Activated CD8-positive, alpha-beta memory T cell treated with anti-CD3 and anti-CD28 coated beads, Interleukin-2, amount 50 U/mL, for 48 hours (primary cell): Measurements from ENCODE around the gene PARP9.
"Not testable (repeated sequence)": the region's sequence is repeated elsewhere in the genome, so short reads cannot be mapped to it uniquely, and the experiment has no call there.

Experiments used
- DNase-seq: peaks from one replicate; pipeline ENCODE4 v3.0.0-alpha.2; 2020

The PARP9 gene

GRCh38 chr3:122516846-122517360, 47.2 kb downstream of the PARP9 start:
- DNase-seq = no peak

- no peak for DNase-seq
Measured at GRCh38 chr3:122515870-122516269, 48.2 kb downstream of the PARP9 start.

DNA sequence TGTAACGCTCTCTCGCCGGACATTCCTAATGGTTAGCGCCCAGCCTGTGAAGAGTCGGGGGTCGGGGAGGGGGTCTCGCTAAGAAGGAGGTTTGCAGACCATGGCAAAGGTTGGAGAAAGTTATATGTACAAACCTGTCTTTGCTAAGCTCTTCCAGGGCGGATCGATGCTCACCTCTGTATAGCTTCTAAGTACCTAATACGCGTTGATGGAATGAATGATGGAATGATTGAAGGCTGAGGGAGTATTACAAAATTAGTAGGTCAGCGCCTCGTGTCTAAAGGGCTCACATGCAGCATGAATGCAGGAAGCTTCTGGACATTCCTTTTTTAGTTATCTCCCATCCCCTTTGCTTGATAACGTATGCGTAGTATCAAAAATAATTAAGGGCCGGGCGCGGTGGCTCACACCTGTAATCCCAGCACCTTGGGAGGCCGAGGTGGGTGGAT, 49.1 kb downstream of the PARP9 start:
- DNase-seq = no peak

DNA sequence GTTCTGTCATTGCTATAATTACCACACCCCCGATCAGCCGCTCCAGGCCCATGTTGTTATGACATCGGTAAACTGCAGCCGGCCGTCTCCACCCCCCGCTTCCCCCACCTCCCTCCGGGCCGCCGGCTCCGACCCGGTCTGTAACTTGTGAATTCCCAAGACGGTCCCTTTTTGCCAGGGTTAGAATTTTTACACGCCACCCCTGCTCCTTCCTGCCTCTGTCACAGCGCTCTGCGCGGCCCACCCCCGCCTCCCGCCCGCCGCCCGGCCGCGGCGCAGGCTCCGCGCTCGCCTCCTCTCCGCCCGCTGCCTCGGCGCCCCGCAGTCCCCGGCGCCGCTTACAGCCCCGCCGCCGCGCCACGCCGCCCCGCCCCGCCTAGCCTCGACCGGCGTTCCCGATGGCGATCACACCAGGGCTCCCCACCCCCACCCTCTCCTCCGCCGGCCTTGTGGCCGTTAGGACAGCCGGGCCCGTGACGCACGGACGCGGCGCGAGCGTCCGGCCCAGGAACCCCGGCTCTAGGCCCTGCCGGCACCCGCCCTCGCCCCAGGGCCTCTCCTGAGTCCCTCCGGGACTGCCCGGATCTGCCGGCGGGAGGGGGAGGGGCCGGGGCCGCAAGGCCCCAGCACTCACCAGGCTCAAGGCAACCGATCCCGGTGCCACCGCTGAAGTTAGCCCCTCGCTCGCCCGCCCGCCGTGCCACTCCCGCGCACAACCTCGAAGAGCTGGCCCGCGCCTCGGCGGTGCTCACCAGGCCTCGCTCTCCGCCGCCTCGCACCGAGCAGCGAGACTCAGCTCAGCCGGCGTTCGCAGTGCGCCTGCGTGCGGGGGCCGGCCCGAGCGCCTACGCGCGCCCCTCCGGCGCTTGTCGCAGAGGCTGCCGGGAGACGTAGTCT, 49.7 kb downstream of the PARP9 start, which contains the start of gene KPNA1:
Gene KPNA1 (minus strand): TSS at position 817 of the 897 bp plus-strand sequence. CDS start 18,374 bp downstream, outside the sequence.
- peak; percentile 92 for DNase-seq

DNA sequence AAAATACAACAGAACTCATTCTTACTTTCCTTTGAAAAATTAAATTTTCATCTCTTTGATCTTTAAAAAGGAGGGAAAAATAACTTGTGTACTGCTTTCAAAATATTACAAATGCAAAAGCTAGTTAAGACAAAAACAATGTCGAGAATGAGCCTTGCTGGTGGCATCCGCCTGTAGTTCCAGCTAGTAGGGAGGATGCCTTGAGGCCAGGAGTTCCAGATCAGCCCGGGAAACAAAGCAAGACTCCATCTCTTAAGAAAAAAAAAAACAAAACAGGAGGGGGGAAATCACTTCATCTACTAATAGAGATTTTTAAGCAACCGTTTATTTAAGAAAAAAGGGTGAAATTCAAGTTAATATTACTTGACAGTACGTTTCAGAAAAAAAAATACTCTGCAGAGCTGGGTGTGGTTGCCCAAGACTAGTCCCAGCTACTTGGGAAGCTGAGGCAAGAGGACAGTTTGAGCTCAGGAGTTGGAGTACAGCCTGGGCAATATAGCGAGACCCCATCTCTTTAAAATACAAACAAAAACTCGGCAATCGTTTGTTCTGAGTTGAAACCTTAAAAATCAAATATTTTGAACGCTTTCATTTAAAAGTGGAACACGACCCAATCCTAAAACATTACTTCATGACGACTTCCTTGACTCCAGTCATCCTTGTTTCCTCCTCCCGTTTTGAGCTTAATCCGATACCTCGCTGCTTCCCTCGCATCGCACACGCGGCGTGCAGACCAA, 50.5 kb downstream of the PARP9 start:
- no peak for DNase-seq

GRCh38 chr3:122512284-122512683, 51.8 kb downstream of the PARP9 start:
- no peak for DNase-seq

GRCh38 chr3:122510878-122511535, 53.1 kb downstream of the PARP9 start:
- no peak for DNase-seq

- not testable (repeated sequence) for DNase-seq
Measured at GRCh38 chr3:122508944-122509343, 55.2 kb downstream of the PARP9 start.

DNA sequence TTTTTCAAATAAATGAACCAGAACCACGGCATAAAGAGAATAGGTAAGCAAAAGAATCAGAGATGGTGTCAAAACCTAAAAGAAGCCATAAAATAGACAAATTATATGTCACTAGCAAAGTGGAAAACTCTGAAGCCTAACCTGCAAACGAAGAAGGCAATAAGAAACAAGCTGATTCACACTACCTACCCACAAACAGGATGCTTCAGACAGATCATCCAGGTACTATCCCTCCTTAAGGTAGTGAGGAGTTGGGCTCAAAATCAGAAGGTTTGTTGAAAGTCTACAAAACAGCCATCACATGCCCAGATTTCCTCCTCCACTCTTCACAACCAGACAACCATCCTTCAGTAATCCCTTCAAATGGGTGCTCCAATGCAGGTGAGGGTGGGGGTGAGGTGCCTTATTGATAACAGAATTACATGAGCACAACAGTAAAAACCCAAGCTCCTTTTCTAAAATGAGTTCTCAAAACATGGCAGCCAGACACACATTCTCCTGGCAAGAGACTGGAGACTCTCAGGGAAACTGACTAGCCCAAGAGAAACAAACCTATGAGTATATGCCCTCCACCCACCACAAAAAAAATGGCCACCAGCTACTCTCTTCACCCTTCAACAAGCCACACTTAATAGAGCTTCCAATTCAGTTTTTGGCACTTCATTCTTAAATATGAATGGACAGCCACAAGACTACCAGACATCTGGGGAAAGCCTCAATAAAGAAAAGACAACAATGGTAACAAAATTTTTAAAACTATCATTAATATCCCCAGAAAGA, 55.8 kb downstream of the PARP9 start:
- no peak for DNase-seq

- DNase-seq = no peak
Measured at GRCh38 chr3:122506450-122506849, 57.6 kb downstream of the PARP9 start.

- no peak for DNase-seq
Measured at GRCh38 chr3:122505676-122506075, 58.4 kb downstream of the PARP9 start.

DNA sequence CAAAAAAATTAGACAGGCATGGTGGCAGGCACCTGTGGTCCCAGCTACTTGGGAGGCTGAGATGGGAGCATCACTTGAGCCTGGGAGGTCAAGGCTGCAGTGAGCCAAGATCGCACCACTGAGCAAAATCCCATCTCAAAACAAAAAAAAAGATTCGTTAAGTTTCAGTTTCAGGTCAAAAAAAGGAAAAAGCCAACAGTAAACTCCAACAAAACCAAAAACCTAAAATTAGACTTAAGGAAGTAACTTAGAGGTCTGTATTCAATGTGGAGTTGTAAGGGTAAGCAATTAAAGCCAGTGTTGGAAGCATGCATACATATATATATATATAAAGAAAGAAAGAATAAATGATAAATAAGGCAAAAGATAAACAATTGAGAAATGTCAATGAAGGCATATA, 61.2 kb downstream of the PARP9 start:
- no peak for DNase-seq

DNA sequence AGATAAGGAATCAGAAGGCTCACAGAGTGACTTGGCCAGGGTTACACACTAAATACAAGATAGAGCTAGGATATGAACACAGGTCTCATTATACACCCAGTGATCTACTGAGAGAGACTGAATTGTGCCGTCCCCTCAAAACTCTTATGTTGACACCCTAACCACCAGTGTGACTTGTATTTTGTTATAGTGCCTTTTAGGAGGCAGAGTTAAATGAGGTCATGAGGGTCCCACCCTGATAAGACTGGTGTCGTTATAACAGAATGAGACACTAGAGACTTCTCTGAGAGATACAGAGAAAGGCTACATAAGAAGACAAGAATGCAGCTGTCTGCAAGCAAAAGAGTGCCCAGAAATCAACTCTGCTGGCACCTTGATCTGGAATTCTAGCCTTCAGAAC, 62.0 kb downstream of the PARP9 start:
- no peak for DNase-seq

- DNase-seq = not testable (repeated sequence)
Measured at GRCh38 chr3:122500964-122501363, 63.1 kb downstream of the PARP9 start.

GRCh38 chr3:122498152-122498551, 65.9 kb downstream of the PARP9 start:
- DNase-seq = no peak

DNA sequence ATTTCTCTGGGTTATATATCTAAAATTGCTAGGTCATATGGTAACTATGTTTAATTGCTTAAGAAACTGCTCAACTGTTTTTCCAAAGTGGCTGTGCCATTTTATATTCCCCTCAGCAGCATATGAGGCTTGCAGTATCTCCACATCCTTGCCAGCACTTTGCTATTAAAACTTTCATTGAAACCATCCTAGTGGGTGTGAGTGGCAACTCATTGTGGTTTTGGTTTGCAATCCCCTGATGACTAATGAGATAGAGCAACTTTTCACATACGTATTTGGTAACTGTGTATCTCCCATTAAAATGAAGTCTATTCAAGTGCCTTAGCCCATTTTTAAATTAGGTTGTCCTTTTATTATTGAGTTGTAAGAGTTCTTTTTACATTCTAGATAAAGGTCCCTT, 66.7 kb downstream of the PARP9 start:
- no peak for DNase-seq

- DNase-seq = no peak
Measured at GRCh38 chr3:122496508-122496907, 67.6 kb downstream of the PARP9 start.

- DNase-seq = no peak
Measured at GRCh38 chr3:122493296-122493695, 70.8 kb downstream of the PARP9 start.

- no peak for DNase-seq
Measured at GRCh38 chr3:122488262-122488973, 75.7 kb downstream of the PARP9 start.

DNA sequence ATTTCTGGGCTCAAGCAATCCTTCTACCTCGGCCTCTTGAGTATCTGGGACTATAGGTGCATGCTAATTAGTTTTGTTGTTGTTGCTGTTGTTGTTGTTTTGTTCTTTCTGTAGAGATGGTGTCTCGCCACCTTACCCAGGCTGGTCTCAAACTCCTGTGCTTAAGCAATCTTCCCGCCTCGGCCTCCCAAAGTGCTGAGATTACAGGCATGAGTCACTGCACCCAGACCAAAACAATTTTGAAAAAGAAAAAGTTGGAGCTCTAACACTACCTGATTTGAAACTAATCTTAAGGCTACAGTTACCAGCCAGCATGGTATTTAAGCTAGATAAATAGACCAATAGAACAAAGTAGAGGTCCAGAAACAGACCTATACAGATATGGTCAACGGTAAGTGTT, 79.1 kb downstream of the PARP9 start:
- no peak for DNase-seq

- no peak for DNase-seq
Measured at GRCh38 chr3:122481390-122481789, 82.7 kb downstream of the PARP9 start.
